ENCODE results near the gene SLC47A2. TPM values are rescaled to one million over a fixed set of nuclear protein-coding genes. Genes with fewer than 3 reads are reported as not detected.

The SLC47A2 gene
- total and polyA plus RNA-seq, 2 of the 13 experiments (the other 11 are each of a cell fraction or from before 2014, with no cell fraction given): 0.04 TPM; not detected in 1

DNA sequence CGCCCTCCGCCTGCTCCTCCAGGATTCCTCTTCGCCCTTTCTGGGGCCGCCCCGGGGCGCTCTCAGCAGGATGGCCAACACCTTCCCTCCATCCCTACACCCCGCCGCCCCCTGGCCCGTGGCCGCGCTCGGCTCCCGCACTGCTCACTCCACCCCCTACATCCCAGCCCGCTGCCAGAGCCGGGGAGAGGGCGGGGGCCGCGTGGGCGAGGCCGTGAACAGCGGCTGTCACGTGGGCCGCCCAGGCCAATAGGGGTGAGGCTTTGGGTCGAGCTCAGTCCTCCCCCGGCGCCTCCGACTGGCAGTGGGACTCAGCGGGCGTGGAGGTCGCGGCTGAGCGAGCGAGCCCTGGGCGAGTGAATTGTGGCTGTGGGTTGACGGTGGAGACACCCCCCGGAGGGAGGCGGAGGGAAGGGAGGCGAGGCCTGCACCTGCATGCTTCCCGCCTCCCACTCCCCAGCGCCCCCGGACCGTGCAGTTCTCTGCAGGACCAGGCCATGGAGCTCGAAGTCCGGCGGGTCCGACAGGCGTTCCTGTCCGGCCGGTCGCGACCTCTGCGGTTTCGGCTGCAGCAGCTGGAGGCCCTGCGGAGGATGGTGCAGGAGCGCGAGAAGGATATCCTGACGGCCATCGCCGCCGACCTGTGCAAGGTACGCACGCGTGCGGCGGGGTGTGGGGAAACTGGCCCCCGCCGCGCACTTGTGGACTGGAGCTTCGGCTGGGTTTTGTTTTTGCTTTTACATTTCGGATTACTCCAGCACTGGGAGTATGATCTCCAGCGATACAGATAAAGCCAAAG, 67.7 kb downstream of the SLC47A2 start, which contains the start of gene ALDH3A2 (continued):
- TF ChIP-seq KDM6A (CRISPR knock-in tag; IDR thresholded peaks at IDR 0.05; ENCODE audit: low read depth) (peak; percentile 49), CAMTA2 (CRISPR knock-in tag; IDR thresholded peaks at IDR 0.05; ENCODE audit: borderline replicate concordance) (0 out of 2 replicates have a peak, but pooled peaks have one; percentile 63), ZBTB42 (CRISPR knock-in tag; IDR thresholded peaks at IDR 0.05) (peak; percentile 81; the same call in 1 of the 2 replicates), ZBTB38 (CRISPR knock-in tag; IDR thresholded peaks at IDR 0.05) (peak; percentile 86; the same call in 1 of the 2 replicates), ZFYVE20 (CRISPR knock-in tag; IDR thresholded peaks at IDR 0.05; ENCODE audit: borderline replicate concordance, low read depth) (peak; percentile 67; the same call in 1 of the 2 replicates), HMG20A (CRISPR knock-in tag; IDR thresholded peaks at IDR 0.05; ENCODE audit: borderline replicate concordance) (peak; percentile 84), TSC22D2 (CRISPR knock-in tag; IDR thresholded peaks at IDR 0.05; ENCODE audit: borderline replicate concordance) (peak; percentile 94; the same call in 1 of the 2 replicates), KMT2B (CRISPR knock-in tag; IDR thresholded peaks at IDR 0.05) (peak; percentile 82), NFE2L2 (IDR thresholded peaks at IDR 0.05; ENCODE audit: low read length) (no peak), ZNF841 (CRISPR knock-in tag; IDR thresholded peaks at IDR 0.05; ENCODE audit: borderline replicate concordance) (peak; percentile 72; the same call in 1 of the 2 replicates), NFYC (CRISPR knock-in tag; IDR thresholded peaks at IDR 0.05) (peak; percentile 95), PHB2 (IDR thresholded peaks at IDR 0.05; ENCODE audit: partially characterized antibody) (no peak), ZNF326 (CRISPR knock-in tag; IDR thresholded peaks at IDR 0.05; ENCODE audit: borderline replicate concordance) (no peak; the same call in 1 of the 2 replicates), SALL1 (CRISPR knock-in tag; IDR thresholded peaks at IDR 0.05) (peak; percentile 97), SIN3B (IDR thresholded peaks at IDR 0.05; ENCODE audit: low read length) (0 out of 2 replicates have a peak, but pooled peaks have one; percentile 35), RBM39 (IDR thresholded peaks at IDR 0.05; ENCODE audit: low read depth, low read length, poor library complexity, severe bottlenecking) (peak; percentile 95), GZF1 (CRISPR knock-in tag; IDR thresholded peaks at IDR 0.05) (peak; percentile 90)
- TF ChIP-seq, protein P1, sequence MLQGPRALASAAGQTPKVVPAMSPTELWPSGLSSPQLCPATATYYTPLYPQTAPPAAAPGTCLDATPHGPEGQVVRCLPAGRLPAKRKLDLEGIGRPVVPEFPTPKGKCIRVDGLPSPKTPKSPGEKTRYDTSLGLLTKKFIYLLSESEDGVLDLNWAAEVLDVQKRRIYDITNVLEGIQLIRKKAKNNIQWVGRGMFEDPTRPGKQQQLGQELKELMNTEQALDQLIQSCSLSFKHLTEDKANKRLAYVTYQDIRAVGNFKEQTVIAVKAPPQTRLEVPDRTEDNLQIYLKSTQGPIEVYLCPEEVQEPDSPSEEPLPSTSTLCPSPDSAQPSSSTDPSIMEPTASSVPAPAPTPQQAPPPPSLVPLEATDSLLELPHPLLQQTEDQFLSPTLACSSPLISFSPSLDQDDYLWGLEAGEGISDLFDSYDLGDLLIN (CRISPR knock-in tag; IDR thresholded peaks at IDR 0.05; ENCODE audit: borderline replicate concordance): 0 out of 2 replicates have a peak, but pooled peaks have one; percentile 40
- TF ChIP-seq, protein P2, sequence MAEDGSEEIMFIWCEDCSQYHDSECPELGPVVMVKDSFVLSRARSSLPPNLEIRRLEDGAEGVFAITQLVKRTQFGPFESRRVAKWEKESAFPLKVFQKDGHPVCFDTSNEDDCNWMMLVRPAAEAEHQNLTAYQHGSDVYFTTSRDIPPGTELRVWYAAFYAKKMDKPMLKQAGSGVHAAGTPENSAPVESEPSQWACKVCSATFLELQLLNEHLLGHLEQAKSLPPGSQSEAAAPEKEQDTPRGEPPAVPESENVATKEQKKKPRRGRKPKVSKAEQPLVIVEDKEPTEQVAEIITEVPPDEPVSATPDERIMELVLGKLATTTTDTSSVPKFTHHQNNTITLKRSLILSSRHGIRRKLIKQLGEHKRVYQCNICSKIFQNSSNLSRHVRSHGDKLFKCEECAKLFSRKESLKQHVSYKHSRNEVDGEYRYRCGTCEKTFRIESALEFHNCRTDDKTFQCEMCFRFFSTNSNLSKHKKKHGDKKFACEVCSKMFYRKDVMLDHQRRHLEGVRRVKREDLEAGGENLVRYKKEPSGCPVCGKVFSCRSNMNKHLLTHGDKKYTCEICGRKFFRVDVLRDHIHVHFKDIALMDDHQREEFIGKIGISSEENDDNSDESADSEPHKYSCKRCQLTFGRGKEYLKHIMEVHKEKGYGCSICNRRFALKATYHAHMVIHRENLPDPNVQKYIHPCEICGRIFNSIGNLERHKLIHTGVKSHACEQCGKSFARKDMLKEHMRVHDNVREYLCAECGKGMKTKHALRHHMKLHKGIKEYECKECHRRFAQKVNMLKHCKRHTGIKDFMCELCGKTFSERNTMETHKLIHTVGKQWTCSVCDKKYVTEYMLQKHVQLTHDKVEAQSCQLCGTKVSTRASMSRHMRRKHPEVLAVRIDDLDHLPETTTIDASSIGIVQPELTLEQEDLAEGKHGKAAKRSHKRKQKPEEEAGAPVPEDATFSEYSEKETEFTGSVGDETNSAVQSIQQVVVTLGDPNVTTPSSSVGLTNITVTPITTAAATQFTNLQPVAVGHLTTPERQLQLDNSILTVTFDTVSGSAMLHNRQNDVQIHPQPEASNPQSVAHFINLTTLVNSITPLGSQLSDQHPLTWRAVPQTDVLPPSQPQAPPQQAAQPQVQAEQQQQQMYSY (CRISPR knock-in tag; IDR thresholded peaks at IDR 0.05): peak; percentile 71; the same call in 1 of the 2 replicates
- TF ChIP-seq, protein P3, sequence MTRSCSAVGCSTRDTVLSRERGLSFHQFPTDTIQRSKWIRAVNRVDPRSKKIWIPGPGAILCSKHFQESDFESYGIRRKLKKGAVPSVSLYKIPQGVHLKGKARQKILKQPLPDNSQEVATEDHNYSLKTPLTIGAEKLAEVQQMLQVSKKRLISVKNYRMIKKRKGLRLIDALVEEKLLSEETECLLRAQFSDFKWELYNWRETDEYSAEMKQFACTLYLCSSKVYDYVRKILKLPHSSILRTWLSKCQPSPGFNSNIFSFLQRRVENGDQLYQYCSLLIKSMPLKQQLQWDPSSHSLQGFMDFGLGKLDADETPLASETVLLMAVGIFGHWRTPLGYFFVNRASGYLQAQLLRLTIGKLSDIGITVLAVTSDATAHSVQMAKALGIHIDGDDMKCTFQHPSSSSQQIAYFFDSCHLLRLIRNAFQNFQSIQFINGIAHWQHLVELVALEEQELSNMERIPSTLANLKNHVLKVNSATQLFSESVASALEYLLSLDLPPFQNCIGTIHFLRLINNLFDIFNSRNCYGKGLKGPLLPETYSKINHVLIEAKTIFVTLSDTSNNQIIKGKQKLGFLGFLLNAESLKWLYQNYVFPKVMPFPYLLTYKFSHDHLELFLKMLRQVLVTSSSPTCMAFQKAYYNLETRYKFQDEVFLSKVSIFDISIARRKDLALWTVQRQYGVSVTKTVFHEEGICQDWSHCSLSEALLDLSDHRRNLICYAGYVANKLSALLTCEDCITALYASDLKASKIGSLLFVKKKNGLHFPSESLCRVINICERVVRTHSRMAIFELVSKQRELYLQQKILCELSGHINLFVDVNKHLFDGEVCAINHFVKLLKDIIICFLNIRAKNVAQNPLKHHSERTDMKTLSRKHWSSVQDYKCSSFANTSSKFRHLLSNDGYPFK (CRISPR knock-in tag; IDR thresholded peaks at IDR 0.05; ENCODE audit: borderline replicate concordance): peak; percentile 89
- TF ChIP-seq, protein P4, sequence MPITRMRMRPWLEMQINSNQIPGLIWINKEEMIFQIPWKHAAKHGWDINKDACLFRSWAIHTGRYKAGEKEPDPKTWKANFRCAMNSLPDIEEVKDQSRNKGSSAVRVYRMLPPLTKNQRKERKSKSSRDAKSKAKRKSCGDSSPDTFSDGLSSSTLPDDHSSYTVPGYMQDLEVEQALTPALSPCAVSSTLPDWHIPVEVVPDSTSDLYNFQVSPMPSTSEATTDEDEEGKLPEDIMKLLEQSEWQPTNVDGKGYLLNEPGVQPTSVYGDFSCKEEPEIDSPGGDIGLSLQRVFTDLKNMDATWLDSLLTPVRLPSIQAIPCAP (CRISPR knock-in tag; IDR thresholded peaks at IDR 0.05; ENCODE audit: low read depth): no peak
